ENCODE measurements around the gene VENTX. TPM values are rescaled to one million over a fixed set of nuclear protein-coding genes. Genes with fewer than 3 reads are reported as not detected.

VENTX gene
- total RNA-seq, 1 experiment from 2014 or later, result not detected

DNA sequence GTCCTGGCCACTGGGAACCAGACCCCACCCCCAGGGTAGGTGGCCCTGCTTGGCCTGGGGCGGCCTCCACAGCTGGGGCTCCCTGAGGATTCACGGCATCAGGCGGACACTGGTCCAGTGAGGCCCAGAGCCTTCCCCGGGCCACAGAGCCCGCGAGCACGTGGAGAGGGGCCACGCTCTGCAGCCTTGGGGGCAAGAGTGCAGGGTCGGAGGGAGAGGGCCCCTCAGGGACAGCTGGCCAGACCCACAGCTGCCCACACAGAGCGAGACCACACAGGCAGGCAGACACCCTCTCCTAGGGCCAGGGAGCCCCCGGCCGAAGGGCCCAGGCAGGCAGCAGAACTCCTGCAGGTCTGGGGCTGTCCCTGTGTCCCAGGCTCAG, 10.7 kb downstream of the VENTX start:
- Mint-ChIP-seq H3K36me3 (ENCODE audit: insufficient read depth, unreplicated experiment) (no peaks in the 10 kb centered on the region), H3K4me1 (ENCODE audit: insufficient read depth, unreplicated experiment) (peaks cover under 1% of the 10 kb centered on the region), H3K4me3 (ENCODE audit: unreplicated experiment) (no peak overlapping the region), H3K27ac (ENCODE audit: low read depth, unreplicated experiment) (no peak overlapping the region), H3K27me3 (ENCODE audit: insufficient read depth, unreplicated experiment) (peaks cover 14% of the 10 kb centered on the region), H3K9me3 (ENCODE audit: unreplicated experiment) (no peaks in the 10 kb centered on the region)
- TF ChIP-seq, protein P1, sequence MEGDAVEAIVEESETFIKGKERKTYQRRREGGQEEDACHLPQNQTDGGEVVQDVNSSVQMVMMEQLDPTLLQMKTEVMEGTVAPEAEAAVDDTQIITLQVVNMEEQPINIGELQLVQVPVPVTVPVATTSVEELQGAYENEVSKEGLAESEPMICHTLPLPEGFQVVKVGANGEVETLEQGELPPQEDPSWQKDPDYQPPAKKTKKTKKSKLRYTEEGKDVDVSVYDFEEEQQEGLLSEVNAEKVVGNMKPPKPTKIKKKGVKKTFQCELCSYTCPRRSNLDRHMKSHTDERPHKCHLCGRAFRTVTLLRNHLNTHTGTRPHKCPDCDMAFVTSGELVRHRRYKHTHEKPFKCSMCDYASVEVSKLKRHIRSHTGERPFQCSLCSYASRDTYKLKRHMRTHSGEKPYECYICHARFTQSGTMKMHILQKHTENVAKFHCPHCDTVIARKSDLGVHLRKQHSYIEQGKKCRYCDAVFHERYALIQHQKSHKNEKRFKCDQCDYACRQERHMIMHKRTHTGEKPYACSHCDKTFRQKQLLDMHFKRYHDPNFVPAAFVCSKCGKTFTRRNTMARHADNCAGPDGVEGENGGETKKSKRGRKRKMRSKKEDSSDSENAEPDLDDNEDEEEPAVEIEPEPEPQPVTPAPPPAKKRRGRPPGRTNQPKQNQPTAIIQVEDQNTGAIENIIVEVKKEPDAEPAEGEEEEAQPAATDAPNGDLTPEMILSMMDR (IDR thresholded peaks at IDR 0.05; ENCODE audit: unreplicated experiment), result no peak
- CTCF ChIA-PET, result no interaction called here
- DNase-seq (ENCODE audit: unreplicated experiment), result no peak
- intact Hi-C loops (cut with micrococcal nuclease), result no loop called here
- POLR2A ChIA-PET, result no interaction called here
- no TSS peak for BruUV-seq (replicated peaks)

DNA sequence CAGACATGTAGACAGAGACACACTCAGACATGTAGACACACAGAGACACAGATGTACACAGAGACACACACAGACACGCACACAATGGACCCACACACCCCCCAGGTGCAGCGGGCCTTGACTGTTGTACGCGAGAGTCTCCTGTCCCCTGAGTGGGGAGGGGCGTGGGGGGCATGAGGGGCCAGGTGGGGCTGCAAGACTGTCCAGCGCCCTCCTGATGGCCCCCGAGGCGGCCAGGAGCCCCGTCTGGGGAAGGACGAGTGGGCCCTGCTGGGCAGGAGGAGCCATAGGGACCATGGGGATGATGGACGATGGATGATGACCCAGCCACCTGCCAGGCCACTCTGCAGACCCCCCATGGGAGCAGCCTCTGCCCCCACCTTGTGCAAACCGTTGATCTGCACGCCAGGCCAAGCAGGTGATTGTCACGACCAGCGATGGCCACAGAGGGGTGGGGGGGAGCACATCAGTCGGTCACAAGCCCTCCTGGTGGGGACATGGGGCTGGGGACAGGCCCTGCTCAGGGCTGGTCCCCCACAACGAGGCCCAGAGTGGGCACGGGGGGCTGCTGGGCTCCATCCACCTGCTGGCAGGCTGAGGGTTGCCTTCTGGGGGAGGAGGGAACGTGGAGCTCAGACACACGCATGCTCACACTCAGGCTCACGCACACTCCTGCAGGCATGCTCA, 11.6 kb downstream of the VENTX start:
- H3K9me3 Mint-ChIP-seq (ENCODE audit: unreplicated experiment), result no peaks in the 10 kb centered on the region
- ChIA-PET POLR2A (no interaction called here), CTCF (no interaction called here)
- no peak overlapping the region for H3K4me3 Mint-ChIP-seq (ENCODE audit: unreplicated experiment)
- TF ChIP-seq, protein P1 (IDR thresholded peaks at IDR 0.05; ENCODE audit: unreplicated experiment), result no peak
- no peak for DNase-seq (ENCODE audit: unreplicated experiment)
- H3K36me3 Mint-ChIP-seq (ENCODE audit: insufficient read depth, unreplicated experiment), result no peaks in the 10 kb centered on the region
- H3K27me3 Mint-ChIP-seq (ENCODE audit: insufficient read depth, unreplicated experiment), result peaks cover 14% of the 10 kb centered on the region
- BruUV-seq (replicated peaks), result no TSS peak
- no peak overlapping the region for H3K27ac Mint-ChIP-seq (ENCODE audit: low read depth, unreplicated experiment)
- H3K4me1 Mint-ChIP-seq (ENCODE audit: insufficient read depth, unreplicated experiment), result no peaks in the 10 kb centered on the region
- intact Hi-C loops (cut with micrococcal nuclease), result no loop called here

DNA sequence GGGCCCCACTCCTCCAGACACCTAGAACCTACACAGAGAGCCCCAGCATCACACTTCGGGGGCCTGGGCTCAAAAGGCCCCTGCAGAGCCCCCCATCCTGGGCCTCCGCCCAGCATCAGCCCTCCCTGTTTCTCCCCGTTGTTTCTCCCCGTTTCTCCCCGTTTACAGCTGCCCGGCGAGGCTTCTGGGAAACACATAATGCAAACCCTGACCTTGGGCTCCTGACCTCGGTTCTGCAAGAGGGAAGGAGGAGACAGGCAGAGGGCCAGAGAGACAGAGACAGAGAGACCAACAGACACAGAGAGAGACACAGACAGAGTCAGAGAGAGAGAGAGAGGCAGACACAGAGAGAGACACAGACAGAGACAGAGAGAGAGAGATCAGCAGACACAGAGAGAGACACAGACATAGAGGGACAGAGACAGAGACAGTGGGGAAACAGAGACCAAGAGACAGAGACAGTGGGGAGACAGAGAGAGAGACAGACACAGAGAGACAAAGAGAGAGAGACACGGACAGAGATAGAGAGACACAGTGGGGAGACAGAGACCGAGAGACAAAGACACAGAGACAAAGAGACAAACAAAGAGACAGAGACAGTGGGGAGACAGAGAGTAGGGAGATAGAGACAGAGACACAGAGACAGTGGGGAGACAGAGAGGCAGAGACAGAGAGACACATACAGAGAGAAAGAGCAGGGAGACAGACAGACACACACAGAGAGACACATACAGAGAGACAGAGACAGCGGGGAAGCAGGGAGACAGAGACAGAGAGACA, 12.5 kb downstream of the VENTX start:
- Mint-ChIP-seq H3K4me3 (ENCODE audit: unreplicated experiment) (no peak overlapping the region), H3K36me3 (ENCODE audit: insufficient read depth, unreplicated experiment) (no peaks in the 10 kb centered on the region), H3K27me3 (ENCODE audit: insufficient read depth, unreplicated experiment) (peaks cover 14% of the 10 kb centered on the region), H3K4me1 (ENCODE audit: insufficient read depth, unreplicated experiment) (no peaks in the 10 kb centered on the region), H3K27ac (ENCODE audit: low read depth, unreplicated experiment) (no peak overlapping the region), H3K9me3 (ENCODE audit: unreplicated experiment) (no peaks in the 10 kb centered on the region)
- intact Hi-C loops (cut with micrococcal nuclease), result no loop called here
- ChIA-PET CTCF (no interaction called here), POLR2A (no interaction called here)
- TF ChIP-seq, protein P1 (IDR thresholded peaks at IDR 0.05; ENCODE audit: unreplicated experiment), result no peak
- no TSS peak for BruUV-seq (replicated peaks)
- no peak for DNase-seq (ENCODE audit: unreplicated experiment)

DNA sequence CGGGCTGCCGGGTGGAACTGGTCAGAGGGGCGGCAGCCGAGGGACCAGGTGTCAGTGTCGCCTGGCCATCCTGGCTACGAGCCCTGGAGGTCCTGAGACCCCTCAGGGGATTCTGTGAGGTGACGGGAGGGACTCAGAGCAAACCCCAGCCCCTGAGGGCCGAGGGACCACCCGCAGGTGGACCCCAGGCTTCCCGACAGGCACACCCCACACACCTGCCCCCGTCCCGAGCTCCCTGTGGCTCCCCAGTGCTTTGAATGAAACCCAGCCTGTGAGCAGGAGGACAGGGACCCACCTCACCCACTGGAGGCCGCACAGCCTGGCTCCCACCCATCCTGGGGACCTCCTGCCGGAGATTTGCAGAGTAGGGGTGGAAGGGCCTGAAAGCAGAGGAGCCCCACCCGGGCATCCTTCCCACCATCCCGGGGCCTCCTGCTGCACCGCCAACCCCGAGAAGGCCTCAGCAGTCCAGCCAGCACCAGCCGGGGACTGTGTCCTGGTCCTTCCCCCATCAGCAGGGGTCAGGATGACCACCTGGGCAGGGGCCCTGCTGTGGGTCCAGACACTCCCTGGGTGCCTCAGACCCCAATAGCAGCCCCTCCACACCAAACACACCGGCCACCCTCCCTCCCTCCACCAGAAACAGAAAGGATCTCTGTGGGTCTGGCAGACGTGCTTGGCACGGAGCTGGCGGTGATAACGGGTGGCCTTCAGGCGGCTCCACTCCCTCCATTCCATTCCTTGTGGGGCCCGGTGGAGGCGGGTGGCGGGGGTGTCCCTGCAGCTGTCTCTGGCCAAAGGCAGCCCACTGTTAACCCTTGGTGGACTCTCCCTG, 13.9 kb downstream of the VENTX start:
- no peak for DNase-seq (ENCODE audit: unreplicated experiment)
- ChIA-PET POLR2A (no interaction called here), CTCF (no interaction called here)
- intact Hi-C loops (cut with micrococcal nuclease), result no loop called here
- TF ChIP-seq, protein P1 (IDR thresholded peaks at IDR 0.05; ENCODE audit: unreplicated experiment), result no peak
- Mint-ChIP-seq H3K9me3 (ENCODE audit: unreplicated experiment) (no peaks in the 10 kb centered on the region), H3K27ac (ENCODE audit: low read depth, unreplicated experiment) (no peak overlapping the region), H3K27me3 (ENCODE audit: insufficient read depth, unreplicated experiment) (peaks cover 14% of the 10 kb centered on the region), H3K36me3 (ENCODE audit: insufficient read depth, unreplicated experiment) (no peaks in the 10 kb centered on the region), H3K4me3 (ENCODE audit: unreplicated experiment) (no peak overlapping the region), H3K4me1 (ENCODE audit: insufficient read depth, unreplicated experiment) (no peaks in the 10 kb centered on the region)
- no TSS peak for BruUV-seq (replicated peaks)
